ENCODE results near the gene PRIMA1.

The PRIMA1 gene

GRCh38 chr14:93751946-93752655 is 36.2 kb downstream of the PRIMA1 start:
- Histone ChIP-seq H3K27ac (ENCODE audit: low read length) (no peak overlapping the region), H3K4me3 (ENCODE audit: low read length) (no peak overlapping the region)

GRCh38 chr14:93749076-93749420 is 39.2 kb downstream of the PRIMA1 start:
- Histone ChIP-seq H3K27ac (ENCODE audit: low read length) (no peak overlapping the region), H3K36me3 (ENCODE audit: control insufficient read depth, low read depth, low read length) (no peaks in the 10 kb centered on the region), H3K4me1 (ENCODE audit: control insufficient read depth, low read depth, low read length) (peaks cover 6% of the 10 kb centered on the region), H3K9ac (ENCODE audit: low read length) (no peak overlapping the region), H3K4me3 (ENCODE audit: low read length) (no peak overlapping the region), H3K9me3 (ENCODE audit: control insufficient read depth, low read depth, low read length) (no peaks in the 10 kb centered on the region), H3K27me3 (ENCODE audit: control insufficient read depth, insufficient read depth, low read length) (no peaks in the 10 kb centered on the region)

More at GRCh38 chr14:93751946-93752655, 36.2 kb downstream of the PRIMA1 start:
- Histone ChIP-seq H3K4me1 (ENCODE audit: control insufficient read depth, low read depth, low read length) (no peaks in the 10 kb centered on the region), H3K27me3 (ENCODE audit: control insufficient read depth, insufficient read depth, low read length) (no peaks in the 10 kb centered on the region), H3K36me3 (ENCODE audit: control insufficient read depth, low read depth, low read length) (no peaks in the 10 kb centered on the region), H3K9me3 (ENCODE audit: control insufficient read depth, low read depth, low read length) (no peaks in the 10 kb centered on the region), H3K9ac (ENCODE audit: low read length) (no peak overlapping the region)

- H3K36me3 ChIP-seq (ENCODE audit: control insufficient read depth, low read depth, low read length): no peaks in the 10 kb centered on the region
- no peaks in the 10 kb centered on the region for H3K9me3 ChIP-seq (ENCODE audit: control insufficient read depth, low read depth, low read length)
- no peak overlapping the region for H3K9ac ChIP-seq (ENCODE audit: low read length)
- no peak overlapping the region for H3K27ac ChIP-seq (ENCODE audit: low read length)
- peaks cover 6% of the 10 kb centered on the region for H3K4me1 ChIP-seq (ENCODE audit: control insufficient read depth, low read depth, low read length)
- H3K27me3 ChIP-seq (ENCODE audit: control insufficient read depth, insufficient read depth, low read length): no peaks in the 10 kb centered on the region
- no peak overlapping the region for H3K4me3 ChIP-seq (ENCODE audit: low read length)
Observed at GRCh38 chr14:93748208-93749075, 39.8 kb downstream of the PRIMA1 start.

- Histone ChIP-seq H3K9me3 (ENCODE audit: control insufficient read depth, low read depth, low read length) (no peaks in the 10 kb centered on the region), H3K27me3 (ENCODE audit: control insufficient read depth, insufficient read depth, low read length) (no peaks in the 10 kb centered on the region), H3K4me1 (ENCODE audit: control insufficient read depth, low read depth, low read length) (peaks cover 6% of the 10 kb centered on the region), H3K4me3 (ENCODE audit: low read length) (no peak overlapping the region), H3K9ac (ENCODE audit: low read length) (no peak overlapping the region), H3K27ac (ENCODE audit: low read length) (no peak overlapping the region), H3K36me3 (ENCODE audit: control insufficient read depth, low read depth, low read length) (no peaks in the 10 kb centered on the region)
Observed at GRCh38 chr14:93747560-93747959, 40.7 kb downstream of the PRIMA1 start.

- peaks cover 6% of the 10 kb centered on the region for H3K4me1 ChIP-seq (ENCODE audit: control insufficient read depth, low read depth, low read length)
- H3K27ac ChIP-seq (ENCODE audit: low read length): no peak overlapping the region
- no peak overlapping the region for H3K4me3 ChIP-seq (ENCODE audit: low read length)
- no peaks in the 10 kb centered on the region for H3K27me3 ChIP-seq (ENCODE audit: control insufficient read depth, insufficient read depth, low read length)
- H3K9ac ChIP-seq (ENCODE audit: low read length): no peak overlapping the region
- no peaks in the 10 kb centered on the region for H3K36me3 ChIP-seq (ENCODE audit: control insufficient read depth, low read depth, low read length)
- no peaks in the 10 kb centered on the region for H3K9me3 ChIP-seq (ENCODE audit: control insufficient read depth, low read depth, low read length)
Observed at GRCh38 chr14:93747102-93747501, 41.2 kb downstream of the PRIMA1 start.

GRCh38 chr14:93745603-93746273 is 42.5 kb downstream of the PRIMA1 start:
- Histone ChIP-seq H3K9ac (ENCODE audit: low read length) (no peak overlapping the region), H3K27ac (ENCODE audit: low read length) (no peak overlapping the region), H3K4me1 (ENCODE audit: control insufficient read depth, low read depth, low read length) (peaks cover 6% of the 10 kb centered on the region), H3K9me3 (ENCODE audit: control insufficient read depth, low read depth, low read length) (no peaks in the 10 kb centered on the region), H3K4me3 (ENCODE audit: low read length) (no peak overlapping the region), H3K36me3 (ENCODE audit: control insufficient read depth, low read depth, low read length) (no peaks in the 10 kb centered on the region), H3K27me3 (ENCODE audit: control insufficient read depth, insufficient read depth, low read length) (no peaks in the 10 kb centered on the region)

GRCh38 chr14:93744876-93745275 is 43.4 kb downstream of the PRIMA1 start:
- Histone ChIP-seq H3K4me1 (ENCODE audit: control insufficient read depth, low read depth, low read length) (peaks cover 6% of the 10 kb centered on the region), H3K27ac (ENCODE audit: low read length) (no peak overlapping the region), H3K4me3 (ENCODE audit: low read length) (no peak overlapping the region), H3K9me3 (ENCODE audit: control insufficient read depth, low read depth, low read length) (no peaks in the 10 kb centered on the region), H3K9ac (ENCODE audit: low read length) (no peak overlapping the region), H3K27me3 (ENCODE audit: control insufficient read depth, insufficient read depth, low read length) (no peaks in the 10 kb centered on the region), H3K36me3 (ENCODE audit: control insufficient read depth, low read depth, low read length) (no peaks in the 10 kb centered on the region)

- no peak overlapping the region for H3K4me3 ChIP-seq (ENCODE audit: low read length)
Observed at GRCh38 chr14:93744176-93744575, 44.1 kb downstream of the PRIMA1 start.

GRCh38 chr14:93743270-93744060 is 44.8 kb downstream of the PRIMA1 start:
- H3K27me3 ChIP-seq (ENCODE audit: control insufficient read depth, insufficient read depth, low read length): no peaks in the 10 kb centered on the region
- H3K27ac ChIP-seq (ENCODE audit: low read length): no peak overlapping the region
- H3K4me3 ChIP-seq (ENCODE audit: low read length): no peak overlapping the region
- no peaks in the 10 kb centered on the region for H3K36me3 ChIP-seq (ENCODE audit: control insufficient read depth, low read depth, low read length)
- peaks cover 6% of the 10 kb centered on the region for H3K4me1 ChIP-seq (ENCODE audit: control insufficient read depth, low read depth, low read length)
- H3K9ac ChIP-seq (ENCODE audit: low read length): no peak overlapping the region
- no peaks in the 10 kb centered on the region for H3K9me3 ChIP-seq (ENCODE audit: control insufficient read depth, low read depth, low read length)

More at GRCh38 chr14:93744176-93744575, 44.1 kb downstream of the PRIMA1 start:
- H3K36me3 ChIP-seq (ENCODE audit: control insufficient read depth, low read depth, low read length): no peaks in the 10 kb centered on the region
- H3K4me1 ChIP-seq (ENCODE audit: control insufficient read depth, low read depth, low read length): peaks cover 6% of the 10 kb centered on the region
- H3K9me3 ChIP-seq (ENCODE audit: control insufficient read depth, low read depth, low read length): no peaks in the 10 kb centered on the region
- no peak overlapping the region for H3K9ac ChIP-seq (ENCODE audit: low read length)
- no peak overlapping the region for H3K27ac ChIP-seq (ENCODE audit: low read length)
- no peaks in the 10 kb centered on the region for H3K27me3 ChIP-seq (ENCODE audit: control insufficient read depth, insufficient read depth, low read length)

- Histone ChIP-seq H3K9me3 (ENCODE audit: control insufficient read depth, low read depth, low read length) (no peaks in the 10 kb centered on the region), H3K27me3 (ENCODE audit: control insufficient read depth, insufficient read depth, low read length) (no peaks in the 10 kb centered on the region), H3K4me1 (ENCODE audit: control insufficient read depth, low read depth, low read length) (peaks cover 6% of the 10 kb centered on the region), H3K27ac (ENCODE audit: low read length) (no peak overlapping the region), H3K36me3 (ENCODE audit: control insufficient read depth, low read depth, low read length) (no peaks in the 10 kb centered on the region), H3K9ac (ENCODE audit: low read length) (no peak overlapping the region), H3K4me3 (ENCODE audit: low read length) (no peak overlapping the region)
Observed at GRCh38 chr14:93742761-93743160, 45.5 kb downstream of the PRIMA1 start.
